ENCODE results near the gene APOBEC2. TPM values are rescaled to one million over a fixed set of nuclear protein-coding genes. Genes with fewer than 3 reads are reported as not detected.

The APOBEC2 gene
- total and polyA plus RNA-seq, 2 donors (not counting 1 experiment from before 2014, with no cell fraction given) = not detected

GRCh38 chr6:41111017-41111416, 58.0 kb downstream of the APOBEC2 start:
- H3K4me3 ChIP-seq (ENCODE audit: control extremely low read depth in 1 of 5, extremely low read depth in 1 of 5, insufficient read depth in 1 of 5, low read depth in 2 of 5, low read length in 4 of 5) = no peak overlapping the region
- no peak overlapping the region for H3K4me3 Mint-ChIP-seq
- ChIA-PET CTCF (interaction anchor here (1.2 kb wide), 1 partner anchor 83 kb away, joined by 3 read pairs; no protein-coding TSS in a partner anchor), POLR2A (no interaction called here)
- no peaks in the 10 kb centered on the region for H4K20me1 ChIP-seq (ENCODE audit: control insufficient read depth, insufficient read depth, low read length, poor library complexity, severe bottlenecking)
- H3K27ac Mint-ChIP-seq = no peak overlapping the region
- H3K27me3 Mint-ChIP-seq = no peaks in the 10 kb centered on the region
- no peak overlapping the region for H3K27ac ChIP-seq (ENCODE audit: low read length in 2 of 2)
- no peaks in the 10 kb centered on the region for H3K4me1 Mint-ChIP-seq
- no peak overlapping the region for H2AFZ ChIP-seq (ENCODE audit: insufficient read depth, low read depth, low read length, poor library complexity, severe bottlenecking)
- H3K79me2 ChIP-seq (ENCODE audit: control insufficient read depth, insufficient read depth, low read length) = no peaks in the 10 kb centered on the region
- intact Hi-C loops (cut with micrococcal nuclease) = no loop called here
- TF ChIP-seq EZH2 (IDR thresholded peaks at IDR 0.05; ENCODE audit: borderline replicate concordance, insufficient read depth, low read depth, low read length, poor library complexity, severe bottlenecking) (no peak), CTCF (IDR thresholded peaks at IDR 0.05) (no peak)
- peaks cover 1 to 2% of the 10 kb centered on the region in 2 experiments for H3K36me3 ChIP-seq (replicated peaks in 1 of 2; ENCODE audit: control extremely low read depth in 1 of 2, control insufficient read depth in 1 of 2, extremely low read depth in 1 of 2, insufficient read depth in 2 of 2, low read length in 1 of 2)
- H3K4me1 ChIP-seq (ENCODE audit: control insufficient read depth in 2 of 2, insufficient read depth in 2 of 2, low read length in 2 of 2) = no peaks in the 10 kb centered on the region
- no peak overlapping the region for H3K4me2 ChIP-seq (replicated peaks; ENCODE audit: low read depth, low read length, poor library complexity, severe bottlenecking)
- 100% methylated on average over 3 of the region's 3 CpGs for WGBS (ENCODE audit: insufficient coverage)
- H3K27me3 ChIP-seq (replicated peaks in 1 of 4; ENCODE audit: control extremely low read depth in 1 of 4, control insufficient read depth in 3 of 4, insufficient read depth in 4 of 4, low read length in 3 of 4) = no peaks in the 10 kb centered on the region
- no peak for ATAC-seq (ENCODE audit: low read depth)
- DNase-seq = no peak
- no peaks in the 10 kb centered on the region for H3K9me3 Mint-ChIP-seq (ENCODE audit: insufficient read depth)
- no peaks in the 10 kb centered on the region for H3K9me3 ChIP-seq (ENCODE audit: control extremely low read depth in 1 of 3, control insufficient read depth in 2 of 3, insufficient read depth in 1 of 3, low read length in 2 of 3)
- H3K9ac ChIP-seq (ENCODE audit: low read length) = no peak overlapping the region

Other genes with a start within 250 kb of the APOBEC2 start
- gene UNC5CL, start 14.0 kb upstream of the APOBEC2 start, total RNA-seq = 4.6 and 4.7 TPM in 2 replicates
- 4.5 and 5.7 TPM in 2 replicates for gene UNC5CL, start 14.0 kb upstream of the APOBEC2 start, polyA plus RNA-seq
- not detected in 2 replicates for gene TSPO2, start 10.7 kb upstream of the APOBEC2 start, total RNA-seq
- gene TSPO2, start 10.7 kb upstream of the APOBEC2 start, polyA plus RNA-seq = not detected in 2 replicates
- 50.1 and 52.5 TPM in 2 replicates for gene OARD1, start 19.2 kb downstream of the APOBEC2 start, total RNA-seq
- 9.6 and 14.5 TPM in 2 replicates for gene OARD1, start 19.2 kb downstream of the APOBEC2 start, polyA plus RNA-seq
- 41.6 and 44.3 TPM in 2 replicates for gene NFYA, start 19.8 kb downstream of the APOBEC2 start, total RNA-seq
- gene NFYA, start 19.8 kb downstream of the APOBEC2 start, polyA plus RNA-seq = 20.5 and 23.3 TPM in 2 replicates
- gene TREML1, start 101.1 kb downstream of the APOBEC2 start, total RNA-seq = not detected in 2 replicates
- 0.07 and 1.9 TPM in 2 replicates for gene TREML1, start 101.1 kb downstream of the APOBEC2 start, polyA plus RNA-seq
- gene TREM2, start 109.9 kb downstream of the APOBEC2 start, total RNA-seq = not detected in 2 replicates
- 0.33 TPM in 1 of 2 replicates, not detected in the other for gene TREM2, start 109.9 kb downstream of the APOBEC2 start, polyA plus RNA-seq
- gene TREML2, start 147.9 kb downstream of the APOBEC2 start, total RNA-seq = 9.6 and 10.3 TPM in 2 replicates
- 47.7 and 51.1 TPM in 2 replicates for gene TREML2, start 147.9 kb downstream of the APOBEC2 start, polyA plus RNA-seq
- gene TREML4, start 175.1 kb downstream of the APOBEC2 start, total RNA-seq = not detected in 2 replicates
- gene TREML4, start 175.1 kb downstream of the APOBEC2 start, polyA plus RNA-seq = 1.7 TPM in 1 of 2 replicates, not detected in the other
- gene TREM1, start 233.5 kb downstream of the APOBEC2 start, total RNA-seq = 0.39 TPM in 1 of 2 replicates, not detected in the other
- gene TREM1, start 233.5 kb downstream of the APOBEC2 start, polyA plus RNA-seq = 1.5 and 1.9 TPM in 2 replicates